HG02571 (cell line): ENCODE measurements around the gene MAST4.

Experiments used
- ATAC-seq: cut with Tn5 transposase; IDR thresholded peaks from one replicate; pipeline ENCODE4 v1.9.1; 2021; ENCODE audit warnings: mild to moderate bottlenecking, moderate library complexity; ENCODE audit not compliant: unreplicated experiment

MAST4 gene

GRCh38 chr5:67216564-67216963, 620.4 kb downstream of the MAST4 start:
- no peak for ATAC-seq
